GM12878 (cell line): Measurements from ENCODE around the gene SH2D5. TPM values are rescaled to one million over a fixed set of nuclear protein-coding genes. Genes with fewer than 3 reads are reported as not detected.

Experiments used
- ATAC-seq: fragments of 200-7000 bp; cut with Tn5 transposase; 3 replicates; pipeline ENCODE4 v1.9.1; 2020; ENCODE audit warnings: mild to moderate bottlenecking, moderate library complexity
- BruUV-seq: library from RNA; stranded (reverse); fragments of 400-500 nt; replicated peaks from 2 replicates; lab custom pipeline; 2021; lab: Mats Ljungman, UMichigan
- CTCF ChIA-PET: fragments of 300-600 bp; sonication (Branson Sonifier 250); formaldehyde crosslinking; extraction: SDS; loops from one replicate; lab custom pipeline; 2021; ENCODE audit warnings: inconsistent platforms; lab: Yijun Ruan, JAX
- POLR2A ChIA-PET: fragments of 350-600 bp; formaldehyde crosslinking; extraction: SDS; loops from one replicate; lab custom pipeline; 2021; ENCODE audit warnings: inconsistent platforms; lab: Charles Lee
- RAD21 ChIA-PET: fragments of 300-600 bp; sonication (Branson Sonifier 250); formaldehyde crosslinking; loops from one replicate; lab custom pipeline; 2023; ENCODE audit warnings: antibody characterized with exemption; ENCODE audit not compliant: unreplicated experiment; lab: Charles Lee
- SMC1A ChIA-PET: fragments of 300-600 bp; sonication (Branson Sonifier 250); formaldehyde crosslinking; loops from one replicate; lab custom pipeline; 2023; ENCODE audit not compliant: unreplicated experiment, uncharacterized antibody; lab: Charles Lee
- DNase-seq: peaks from one replicate; pipeline ENCODE4 v3.0.0-alpha.2; 2011; ENCODE audit warnings: low read depth, low spot score
- FAIRE-seq: peaks from 3 replicates; lab custom pipeline; 2011; peaks lifted over from hg19 to GRCh38; lab: Jason Lieb, UNC
- H2AFZ ChIP-seq: 2 replicates; pipeline ENCODE4 v1.6.0; 2011; ENCODE audit warnings: low read depth, low read length, control low read depth; ENCODE audit not compliant: control insufficient read depth
- H3K27ac ChIP-seq: 2 replicates; pipeline ENCODE4 v1.5.1; 2011; ENCODE audit warnings: control low read depth; ENCODE audit not compliant: control insufficient read depth, insufficient read depth
- H3K27me3 ChIP-seq, 2 experiments: replicated peaks in 1 of 2; 2 replicates each; pipeline versions ENCODE4 v1.6.0 to v1.6.1; 2011; ENCODE audit warnings: low read length in 1 of 2; ENCODE audit not compliant: control insufficient read depth in 2 of 2, insufficient read depth in 2 of 2
- H3K36me3 ChIP-seq, 2 experiments: 2 replicates each; pipeline ENCODE4 v1.5.1; 2011; ENCODE audit warnings: low read length in 1 of 2; ENCODE audit not compliant: control insufficient read depth in 2 of 2, insufficient read depth in 2 of 2
- H3K4me1 ChIP-seq: 2 replicates; pipeline ENCODE4 v1.6.1; 2011; ENCODE audit warnings: mild to moderate bottlenecking, low read length, moderate library complexity, mixed read lengths; ENCODE audit not compliant: control insufficient read depth, insufficient read depth
- H3K4me2 ChIP-seq: 2 replicates; pipeline ENCODE4 v1.6.0; 2011; ENCODE audit warnings: control low read depth; ENCODE audit not compliant: control insufficient read depth, insufficient read depth
- H3K4me3 ChIP-seq: fragments of 200-600 bp; sonication (generic); 2 replicates; pipeline ENCODE4 v1.5.1; 2016
- H3K79me2 ChIP-seq: 2 replicates; pipeline ENCODE4 v1.6.0; 2011; ENCODE audit warnings: low read length; ENCODE audit not compliant: control insufficient read depth, insufficient read depth
- H3K9ac ChIP-seq: 2 replicates; pipeline ENCODE4 v1.8.0; 2011; ENCODE audit warnings: low read length, control low read depth, mixed read lengths; ENCODE audit not compliant: control insufficient read depth, insufficient read depth
- H3K9me3 ChIP-seq: replicated peaks from 3 replicates; pipeline ENCODE4 v1.5.1; 2011; ENCODE audit warnings: mild to moderate bottlenecking, low read length; ENCODE audit not compliant: control insufficient read depth, insufficient read depth
- H4K20me1 ChIP-seq: 2 replicates; pipeline ENCODE4 v1.6.0; 2011; ENCODE audit not compliant: control insufficient read depth, insufficient read depth
- MEF2A ChIP-seq: IDR thresholded peaks from 2 replicates; pipeline ENCODE4 v1.6.1; 2011; ENCODE audit warnings: low read depth, mild to moderate bottlenecking, low read length, moderate library complexity; ENCODE audit not compliant: insufficient read depth
- SMAD5 ChIP-seq: IDR thresholded peaks from 2 replicates; pipeline ENCODE4 v1.6.1; 2016; ENCODE audit warnings: antibody characterized with exemption, low read depth
- STAT1 ChIP-seq: fragments of 450-650 bp; conservative IDR thresholded peaks from 2 replicates; pipeline ENCODE4 v1.6.1; 2014; ENCODE audit warnings: antibody characterized with exemption, mild to moderate bottlenecking
- WGBS: methylation state at CpG from one replicate; pipeline ENCODE4 v1.1.6; 2016; ENCODE audit warnings: low lambda C conversion rate; ENCODE audit not compliant: insufficient replicate concordance, insufficient coverage; ENCODE audit errors: missing lambda C conversion rate; 5-methylcytosine and 5-hydroxymethylcytosine counted together
- in situ Hi-C: fragments of 300-500 bp; cut with MboI; formaldehyde crosslinking; loops from 9 replicates; pipeline ENCODE4 v1.14.3; 2018; ENCODE audit warnings: mixed read lengths
- intact Hi-C: fragments of 100-400 bp; cut with micrococcal nuclease; formaldehyde crosslinking; loops from one replicate; pipeline ENCODE4 v1.14.2; 2022; ENCODE audit not compliant: unreplicated experiment
- polyA plus RNA-seq, 11 experiments: library from polyadenylated mRNA; depleted of rRNA in 4 of 11; unstranded in 6 of 11; stranded (reverse) in 5 of 11; fragments of >200 nt; fragmentation: Nextera tagmentation in 4 of 11; fragmentation: Illumina TruSeq in 1 of 11; extraction: Ambion mirVana in 4 of 11; extraction: Trizol in 1 of 11; gene quantifications; 1 replicate in 1 of 11; 2 replicates in 10 of 11; pipeline versions ENCODE4 v1.2.1 to v1.2.3, GENCODE V29; 2011 to 2016; ENCODE audit warnings: inconsistent platforms in 2 of 11, missing spikeins in 2 of 11, low read depth in 1 of 11
- total RNA-seq, 4 experiments: library from RNA; depleted of rRNA in 3 of 4; stranded (reverse); fragments of >200 nt in 3 of 4; fragmentation: Illumina TruSeq in 1 of 4; extraction: Trizol in 1 of 4; gene quantifications; 2 replicates each; pipeline versions ENCODE4 v1.2.1 to v1.2.3, GENCODE V29; 2013 to 2021
- TF ChIP-seq, protein P1 (sequence below): fragments of 150-350 bp; IDR thresholded peaks from 2 replicates; pipeline ENCODE4 v1.6.1; 2016; ENCODE audit warnings: low read depth, low read length
- TF ChIP-seq, protein P2 (sequence below): fragments of 450-650 bp; IDR thresholded peaks from 2 replicates; pipeline ENCODE4 v1.6.1; 2018; ENCODE audit warnings: borderline replicate concordance, mild to moderate bottlenecking; ENCODE audit not compliant: partially characterized antibody
- TF ChIP-seq, protein P3 (sequence below): fragments of 450-650 bp; IDR thresholded peaks from 2 replicates; pipeline ENCODE4 v1.6.1; 2017; ENCODE audit warnings: low read depth, mild to moderate bottlenecking, moderate library complexity
- TF ChIP-seq, protein P4 (sequence below): IDR thresholded peaks from 2 replicates; pipeline ENCODE4 v1.6.1; 2012; ENCODE audit warnings: low read depth, low read length, improper control_type of control experiment

Gene SH2D5
- total and polyA plus RNA-seq, 10 of the 15 experiments (the other 5 are each of a cell fraction or from before 2014, with no cell fraction given) = 0.03 to 0.62 (median 0.20) TPM; not detected in 3

DNA sequence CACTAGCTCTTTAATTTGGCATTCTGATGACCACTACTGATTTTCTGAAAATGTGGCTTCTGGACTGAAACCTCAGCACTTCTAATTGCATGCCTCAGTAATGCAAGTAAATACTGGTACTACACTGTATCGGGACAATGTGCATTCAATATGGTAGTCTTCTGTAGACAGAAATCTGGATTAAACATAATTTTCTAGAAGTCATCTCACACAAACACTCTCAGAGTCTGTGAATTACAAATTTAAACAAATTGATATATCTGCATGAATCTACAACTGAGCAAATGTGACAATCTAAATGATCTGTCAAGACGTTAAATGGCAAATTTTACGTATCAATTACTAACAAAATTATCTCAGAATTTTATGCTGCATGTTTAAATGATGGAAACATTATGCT, 30.9 kb upstream of the SH2D5 start:
- DNase-seq = no peak
- FAIRE-seq = no peak
- SMC1A ChIA-PET = interaction anchor here (1.0 kb wide), 1 partner anchor 8 kb away, joined by 3 read pairs; no protein-coding TSS in a partner anchor
- CTCF ChIA-PET = no interaction called here
- Histone ChIP-seq H3K27ac (no peak overlapping the region), H3K27me3 (no peaks in the 10 kb centered on the region), H3K4me3 (no peak overlapping the region), H3K36me3 (peaks cover 10 to 48% of the 10 kb centered on the region in 2 experiments)
- intact Hi-C loops (no loop called here), in situ Hi-C loops (loop anchor here (25.0 kb wide), 2 partner anchors 949 to 1576 kb away; no protein-coding TSS in a partner anchor)
- WGBS = 94% methylated on average over 3 of the region's 3 CpGs
- RAD21 ChIA-PET = no interaction called here
- TF ChIP-seq, protein P1, sequence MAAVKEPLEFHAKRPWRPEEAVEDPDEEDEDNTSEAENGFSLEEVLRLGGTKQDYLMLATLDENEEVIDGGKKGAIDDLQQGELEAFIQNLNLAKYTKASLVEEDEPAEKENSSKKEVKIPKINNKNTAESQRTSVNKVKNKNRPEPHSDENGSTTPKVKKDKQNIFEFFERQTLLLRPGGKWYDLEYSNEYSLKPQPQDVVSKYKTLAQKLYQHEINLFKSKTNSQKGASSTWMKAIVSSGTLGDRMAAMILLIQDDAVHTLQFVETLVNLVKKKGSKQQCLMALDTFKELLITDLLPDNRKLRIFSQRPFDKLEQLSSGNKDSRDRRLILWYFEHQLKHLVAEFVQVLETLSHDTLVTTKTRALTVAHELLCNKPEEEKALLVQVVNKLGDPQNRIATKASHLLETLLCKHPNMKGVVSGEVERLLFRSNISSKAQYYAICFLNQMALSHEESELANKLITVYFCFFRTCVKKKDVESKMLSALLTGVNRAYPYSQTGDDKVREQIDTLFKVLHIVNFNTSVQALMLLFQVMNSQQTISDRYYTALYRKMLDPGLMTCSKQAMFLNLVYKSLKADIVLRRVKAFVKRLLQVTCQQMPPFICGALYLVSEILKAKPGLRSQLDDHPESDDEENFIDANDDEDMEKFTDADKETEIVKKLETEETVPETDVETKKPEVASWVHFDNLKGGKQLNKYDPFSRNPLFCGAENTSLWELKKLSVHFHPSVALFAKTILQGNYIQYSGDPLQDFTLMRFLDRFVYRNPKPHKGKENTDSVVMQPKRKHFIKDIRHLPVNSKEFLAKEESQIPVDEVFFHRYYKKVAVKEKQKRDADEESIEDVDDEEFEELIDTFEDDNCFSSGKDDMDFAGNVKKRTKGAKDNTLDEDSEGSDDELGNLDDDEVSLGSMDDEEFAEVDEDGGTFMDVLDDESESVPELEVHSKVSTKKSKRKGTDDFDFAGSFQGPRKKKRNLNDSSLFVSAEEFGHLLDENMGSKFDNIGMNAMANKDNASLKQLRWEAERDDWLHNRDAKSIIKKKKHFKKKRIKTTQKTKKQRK = no peak
- TF ChIP-seq, all 136 proteins: peak for 0
- no TSS peak for BruUV-seq
- no peak overlapping the region for H2AFZ ChIP-seq
- no peaks in the 10 kb centered on the region for H3K4me1 ChIP-seq
- no peaks in the 10 kb centered on the region for H3K9me3 ChIP-seq
- H3K79me2 ChIP-seq = no peaks in the 10 kb centered on the region
- H4K20me1 ChIP-seq = no peaks in the 10 kb centered on the region
- H3K9ac ChIP-seq = no peak overlapping the region
- no peak for ATAC-seq
- POLR2A ChIA-PET = no interaction called here
- H3K4me2 ChIP-seq = no peak overlapping the region

DNA sequence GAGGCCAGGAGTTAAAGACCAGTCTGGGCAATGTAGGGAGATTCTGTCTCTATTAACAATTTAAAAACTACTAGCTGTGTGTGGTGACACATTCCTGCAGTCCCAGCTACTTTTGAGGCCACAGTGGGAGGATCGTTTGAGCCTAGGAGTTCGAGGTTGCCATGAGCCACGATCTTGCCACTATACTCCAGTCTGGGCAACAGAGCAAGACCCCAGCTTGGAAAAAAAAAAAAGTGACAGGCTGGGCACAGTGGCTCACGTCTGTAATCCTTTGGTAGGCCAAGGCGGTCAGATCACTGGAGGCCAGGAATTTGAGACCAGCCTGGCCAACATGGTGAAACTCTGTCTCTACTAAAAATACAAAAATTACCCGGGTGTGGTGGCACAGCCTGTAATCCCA, 27.8 kb upstream of the SH2D5 start:
- POLR2A ChIA-PET = interaction anchor here (0.5 kb wide), 1 partner anchor 271 kb away, joined by 4 read pairs; no protein-coding TSS in a partner anchor
- BruUV-seq = no TSS peak
- CTCF ChIA-PET = no interaction called here
- DNase-seq (no peak), ATAC-seq (no peak), FAIRE-seq (no peak)
- Histone ChIP-seq H3K79me2 (no peaks in the 10 kb centered on the region), H3K4me1 (no peaks in the 10 kb centered on the region), H3K9me3 (no peaks in the 10 kb centered on the region), H2AFZ (no peak overlapping the region), H3K36me3 (peaks cover 8 to 52% of the 10 kb centered on the region in 2 experiments), H3K4me3 (no peak overlapping the region), H4K20me1 (no peaks in the 10 kb centered on the region), H3K9ac (no peak overlapping the region), H3K27me3 (no peaks in the 10 kb centered on the region), H3K27ac (no peak overlapping the region), H3K4me2 (no peak overlapping the region)
- intact Hi-C loops = no loop called here
- RAD21 ChIA-PET = no interaction called here
- in situ Hi-C loops = loop anchor here (25.0 kb wide), 2 partner anchors 952 to 1573 kb away; no protein-coding TSS in a partner anchor
- SMC1A ChIA-PET = no interaction called here
- 95% methylated on average over 6 of the region's 6 CpGs for WGBS
- no peak for TF ChIP-seq SMAD5
- TF ChIP-seq, protein P2, sequence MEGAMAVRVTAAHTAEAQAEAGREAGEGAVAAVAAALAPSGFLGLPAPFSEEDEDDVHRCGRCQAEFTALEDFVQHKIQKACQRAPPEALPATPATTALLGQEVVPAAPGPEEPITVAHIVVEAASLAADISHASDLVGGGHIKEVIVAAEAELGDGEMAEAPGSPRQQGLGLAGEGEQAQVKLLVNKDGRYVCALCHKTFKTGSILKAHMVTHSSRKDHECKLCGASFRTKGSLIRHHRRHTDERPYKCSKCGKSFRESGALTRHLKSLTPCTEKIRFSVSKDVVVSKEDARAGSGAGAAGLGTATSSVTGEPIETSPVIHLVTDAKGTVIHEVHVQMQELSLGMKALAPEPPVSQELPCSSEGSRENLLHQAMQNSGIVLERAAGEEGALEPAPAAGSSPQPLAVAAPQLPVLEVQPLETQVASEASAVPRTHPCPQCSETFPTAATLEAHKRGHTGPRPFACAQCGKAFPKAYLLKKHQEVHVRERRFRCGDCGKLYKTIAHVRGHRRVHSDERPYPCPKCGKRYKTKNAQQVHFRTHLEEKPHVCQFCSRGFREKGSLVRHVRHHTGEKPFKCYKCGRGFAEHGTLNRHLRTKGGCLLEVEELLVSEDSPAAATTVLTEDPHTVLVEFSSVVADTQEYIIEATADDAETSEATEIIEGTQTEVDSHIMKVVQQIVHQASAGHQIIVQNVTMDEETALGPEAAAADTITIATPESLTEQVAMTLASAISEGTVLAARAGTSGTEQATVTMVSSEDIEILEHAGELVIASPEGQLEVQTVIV = no peak
- TF ChIP-seq MEF2A = no peak
- TF ChIP-seq, protein P3, sequence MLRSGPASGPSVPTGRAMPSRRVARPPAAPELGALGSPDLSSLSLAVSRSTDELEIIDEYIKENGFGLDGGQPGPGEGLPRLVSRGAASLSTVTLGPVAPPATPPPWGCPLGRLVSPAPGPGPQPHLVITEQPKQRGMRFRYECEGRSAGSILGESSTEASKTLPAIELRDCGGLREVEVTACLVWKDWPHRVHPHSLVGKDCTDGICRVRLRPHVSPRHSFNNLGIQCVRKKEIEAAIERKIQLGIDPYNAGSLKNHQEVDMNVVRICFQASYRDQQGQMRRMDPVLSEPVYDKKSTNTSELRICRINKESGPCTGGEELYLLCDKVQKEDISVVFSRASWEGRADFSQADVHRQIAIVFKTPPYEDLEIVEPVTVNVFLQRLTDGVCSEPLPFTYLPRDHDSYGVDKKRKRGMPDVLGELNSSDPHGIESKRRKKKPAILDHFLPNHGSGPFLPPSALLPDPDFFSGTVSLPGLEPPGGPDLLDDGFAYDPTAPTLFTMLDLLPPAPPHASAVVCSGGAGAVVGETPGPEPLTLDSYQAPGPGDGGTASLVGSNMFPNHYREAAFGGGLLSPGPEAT = no peak
- TF ChIP-seq, protein P4, sequence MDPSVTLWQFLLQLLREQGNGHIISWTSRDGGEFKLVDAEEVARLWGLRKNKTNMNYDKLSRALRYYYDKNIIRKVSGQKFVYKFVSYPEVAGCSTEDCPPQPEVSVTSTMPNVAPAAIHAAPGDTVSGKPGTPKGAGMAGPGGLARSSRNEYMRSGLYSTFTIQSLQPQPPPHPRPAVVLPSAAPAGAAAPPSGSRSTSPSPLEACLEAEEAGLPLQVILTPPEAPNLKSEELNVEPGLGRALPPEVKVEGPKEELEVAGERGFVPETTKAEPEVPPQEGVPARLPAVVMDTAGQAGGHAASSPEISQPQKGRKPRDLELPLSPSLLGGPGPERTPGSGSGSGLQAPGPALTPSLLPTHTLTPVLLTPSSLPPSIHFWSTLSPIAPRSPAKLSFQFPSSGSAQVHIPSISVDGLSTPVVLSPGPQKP = no peak
- TF ChIP-seq STAT1 = no peak
